CD14-positive monocyte (primary cell): ENCODE measurements around the gene LRP1B. TPM values are rescaled to one million over a fixed set of nuclear protein-coding genes. Genes with fewer than 3 reads are reported as not detected.

Experiments used
- DNase-seq, 3 donors: peaks; one replicate each; pipeline ENCODE4 v3.0.0-alpha.2; 2011 to 2022
- H2AFZ ChIP-seq: 2 replicates; pipeline ENCODE4 v1.6.0; 2012; ENCODE audit warnings: mild to moderate bottlenecking, low read depth, low read length, inconsistent platforms; ENCODE audit not compliant: insufficient read depth, poor library complexity, severe bottlenecking
- H3K27ac ChIP-seq, 2 donors: 1 replicate in 1 of 2; 2 replicates in 1 of 2; pipeline ENCODE4 v1.5.1; 2012 to 2013; ENCODE audit warnings: low read length in 2 of 2, control low read depth in 1 of 2, inconsistent platforms in 1 of 2, low read depth in 1 of 2, mild to moderate bottlenecking in 1 of 2
- H3K27me3 ChIP-seq, 2 donors: one replicate each; pipeline versions ENCODE4 v1.6.0 to v1.6.1; 2011 to 2013; ENCODE audit warnings: low read length in 2 of 2; ENCODE audit not compliant: control insufficient read depth in 2 of 2, insufficient read depth in 2 of 2
- H3K36me3 ChIP-seq, 2 donors: replicated peaks in 1 of 2; 1 replicate in 1 of 2; 2 replicates in 1 of 2; pipeline versions ENCODE4 v1.5.1 to v1.6.1; 2012 to 2013; ENCODE audit warnings: low read length in 2 of 2, control low read depth in 1 of 2, inconsistent platforms in 1 of 2, mild to moderate bottlenecking in 1 of 2; ENCODE audit not compliant: insufficient read depth in 2 of 2, control insufficient read depth in 1 of 2
- H3K4me1 ChIP-seq, 2 donors: 1 replicate in 1 of 2; 2 replicates in 1 of 2; pipeline versions ENCODE4 v1.5.1 to v1.6.1; 2012 to 2013; ENCODE audit warnings: low read length in 2 of 2, control low read depth in 1 of 2, inconsistent platforms in 1 of 2, mild to moderate bottlenecking in 1 of 2, moderate library complexity in 1 of 2; ENCODE audit not compliant: insufficient read depth in 2 of 2, control insufficient read depth in 1 of 2
- H3K4me2 ChIP-seq: replicated peaks from 2 replicates; pipeline ENCODE3; 2012; ENCODE audit warnings: low read length, moderate library complexity, mild to moderate bottlenecking; ENCODE audit not compliant: poor library complexity, severe bottlenecking; ENCODE audit errors: extremely low read depth
- H3K4me3 ChIP-seq, 3 experiments: fragments of 200-600 bp in 1 of 3; sonication (generic) in 1 of 3; replicated peaks in 1 of 3; 1 replicate in 2 of 3; 2 replicates in 1 of 3; pipeline ENCODE4 v1.5.1; 2011 to 2013; ENCODE audit warnings: low read length in 3 of 3, mild to moderate bottlenecking in 3 of 3, control low read depth in 2 of 3, low read depth in 2 of 3, inconsistent platforms in 1 of 3, moderate library complexity in 1 of 3
- H3K79me2 ChIP-seq: 2 replicates; pipeline ENCODE4 v1.6.0; 2012; ENCODE audit warnings: mild to moderate bottlenecking, control low read depth, inconsistent platforms, low read length, moderate library complexity; ENCODE audit not compliant: insufficient read depth
- H3K9ac ChIP-seq: 2 replicates; pipeline ENCODE4 v1.6.0; 2017; ENCODE audit warnings: low read length, mild to moderate bottlenecking; ENCODE audit not compliant: insufficient read depth, poor library complexity, severe bottlenecking
- H3K9me3 ChIP-seq, 2 donors: replicated peaks in 1 of 2; 1 replicate in 1 of 2; 2 replicates in 1 of 2; pipeline versions ENCODE4 v1.5.1 to v1.6.1; 2012 to 2013; ENCODE audit warnings: low read length in 2 of 2, control low read depth in 1 of 2; ENCODE audit not compliant: control insufficient read depth in 1 of 2, insufficient read depth in 1 of 2
- H4K20me1 ChIP-seq: 2 replicates; pipeline ENCODE4 v1.6.0; 2012; ENCODE audit warnings: mild to moderate bottlenecking, low read length, control low read depth, moderate library complexity; ENCODE audit not compliant: insufficient read depth
- H3K27ac Mint-ChIP-seq, 7 donors: one replicate each; pipeline ENCODE4 v1.8.0; 2020; ENCODE audit warnings: mild to moderate bottlenecking in 7 of 7, mixed read lengths in 7 of 7, moderate library complexity in 6 of 7, inconsistent platforms in 2 of 7
- H3K27me3 Mint-ChIP-seq, 3 donors: one replicate each; pipeline ENCODE4 v1.8.0; 2021 to 2022; ENCODE audit warnings: low read depth in 3 of 3, mild to moderate bottlenecking in 3 of 3, mixed read lengths in 3 of 3, moderate library complexity in 3 of 3, inconsistent platforms in 1 of 3
- H3K36me3 Mint-ChIP-seq, 2 donors: one replicate each; pipeline ENCODE4 v1.8.0; 2020; ENCODE audit warnings: mixed read lengths in 2 of 2, inconsistent platforms in 1 of 2, mild to moderate bottlenecking in 1 of 2
- H3K4me1 Mint-ChIP-seq: one replicate; pipeline ENCODE4 v1.8.0; 2020; ENCODE audit warnings: mild to moderate bottlenecking, mixed read lengths
- H3K4me3 Mint-ChIP-seq, 2 donors: one replicate each; pipeline ENCODE4 v1.8.0; 2020; ENCODE audit warnings: mild to moderate bottlenecking in 2 of 2, mixed read lengths in 2 of 2, moderate library complexity in 1 of 2
- H3K9me3 Mint-ChIP-seq, 7 donors: one replicate each; pipeline ENCODE4 v1.8.0; 2020 to 2022; ENCODE audit warnings: mixed read lengths in 7 of 7, mild to moderate bottlenecking in 6 of 7, moderate library complexity in 6 of 7, inconsistent platforms in 2 of 7
- WGBS: methylation state at CpG from one replicate; pipeline ENCODE4 v1.1.5; 2013; ENCODE audit warnings: missing lambda C conversion rate; ENCODE audit not compliant: insufficient coverage; 5-methylcytosine and 5-hydroxymethylcytosine counted together
- intact Hi-C, 2 donors: fragments of 100-400 bp; cut with micrococcal nuclease; formaldehyde crosslinking; loops; one replicate each; pipeline versions ENCODE4 v1.15.0 to v1.15.1; 2023
- polyA plus RNA-seq, 3 donors: library from polyadenylated mRNA; depleted of rRNA in 1 of 3; unstranded in 2 of 3; stranded (reverse) in 1 of 3; fragments of 300-500 nt in 2 of 3; fragments of >200 nt in 1 of 3; fragmentation: Illumina TruSeq in 2 of 3; gene quantifications; 1 replicate in 2 of 3; 2 replicates in 1 of 3; pipeline ENCODE4 v1.2.3, GENCODE V29; 2012 to 2021
- TF ChIP-seq, protein P1 (sequence below): fragments of 200-600 bp; IDR thresholded peaks from one replicate; pipeline ENCODE4 v1.8.0; 2022; ENCODE audit warnings: antibody characterized with exemption, mild to moderate bottlenecking

Gene LRP1B
- polyA plus RNA-seq, 3 donors: not detected

DNA sequence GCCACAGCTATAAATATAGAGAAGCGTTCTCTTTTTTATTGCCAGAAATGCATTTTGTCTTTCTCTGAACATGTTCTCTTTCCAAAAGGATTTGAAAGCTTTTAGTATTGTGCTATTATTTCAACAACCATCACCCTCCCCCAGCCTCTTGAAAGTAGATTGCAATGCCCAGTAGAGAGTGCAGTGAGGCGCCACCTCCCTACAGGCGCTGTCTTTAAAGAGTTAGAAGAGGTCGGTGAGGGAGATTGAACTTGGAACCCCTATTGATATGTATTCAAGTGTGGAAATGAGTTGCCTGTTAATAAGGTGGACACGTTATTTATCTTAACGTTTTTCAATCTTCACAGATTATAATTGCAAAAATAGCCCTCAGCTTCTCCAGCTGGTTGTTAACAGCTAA, 360.3 kb downstream of the LRP1B start:
- no peak overlapping the region for H3K4me3 ChIP-seq
- no peak overlapping the region for H2AFZ ChIP-seq
- H3K36me3 Mint-ChIP-seq: no peaks in the 10 kb centered on the region
- H3K9ac ChIP-seq: no peak overlapping the region
- H3K9me3 ChIP-seq: peaks cover 0 to 10% of the 10 kb centered on the region in 2 donors
- H3K9me3 Mint-ChIP-seq: peaks cover 0 to 5% (median 2%) of the 10 kb centered on the region in 7 donors
- H3K27me3 ChIP-seq: no peaks in the 10 kb centered on the region
- H3K4me1 ChIP-seq: no peaks in the 10 kb centered on the region
- no peaks in the 10 kb centered on the region for H3K27me3 Mint-ChIP-seq
- no peak overlapping the region for H3K4me2 ChIP-seq
- WGBS: no CpG with 5 or more reads among the region's 6 CpGs
- H3K36me3 ChIP-seq: no peaks in the 10 kb centered on the region
- no peak for DNase-seq
- H3K4me3 Mint-ChIP-seq: no peak overlapping the region
- TF ChIP-seq, protein P1, sequence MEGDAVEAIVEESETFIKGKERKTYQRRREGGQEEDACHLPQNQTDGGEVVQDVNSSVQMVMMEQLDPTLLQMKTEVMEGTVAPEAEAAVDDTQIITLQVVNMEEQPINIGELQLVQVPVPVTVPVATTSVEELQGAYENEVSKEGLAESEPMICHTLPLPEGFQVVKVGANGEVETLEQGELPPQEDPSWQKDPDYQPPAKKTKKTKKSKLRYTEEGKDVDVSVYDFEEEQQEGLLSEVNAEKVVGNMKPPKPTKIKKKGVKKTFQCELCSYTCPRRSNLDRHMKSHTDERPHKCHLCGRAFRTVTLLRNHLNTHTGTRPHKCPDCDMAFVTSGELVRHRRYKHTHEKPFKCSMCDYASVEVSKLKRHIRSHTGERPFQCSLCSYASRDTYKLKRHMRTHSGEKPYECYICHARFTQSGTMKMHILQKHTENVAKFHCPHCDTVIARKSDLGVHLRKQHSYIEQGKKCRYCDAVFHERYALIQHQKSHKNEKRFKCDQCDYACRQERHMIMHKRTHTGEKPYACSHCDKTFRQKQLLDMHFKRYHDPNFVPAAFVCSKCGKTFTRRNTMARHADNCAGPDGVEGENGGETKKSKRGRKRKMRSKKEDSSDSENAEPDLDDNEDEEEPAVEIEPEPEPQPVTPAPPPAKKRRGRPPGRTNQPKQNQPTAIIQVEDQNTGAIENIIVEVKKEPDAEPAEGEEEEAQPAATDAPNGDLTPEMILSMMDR: no peak
- H4K20me1 ChIP-seq: no peaks in the 10 kb centered on the region
- H3K27ac ChIP-seq: no peak overlapping the region
- intact Hi-C loops: no loop called here
- H3K27ac Mint-ChIP-seq: no peak overlapping the region
- H3K4me1 Mint-ChIP-seq: no peaks in the 10 kb centered on the region
- H3K79me2 ChIP-seq: no peaks in the 10 kb centered on the region

DNA sequence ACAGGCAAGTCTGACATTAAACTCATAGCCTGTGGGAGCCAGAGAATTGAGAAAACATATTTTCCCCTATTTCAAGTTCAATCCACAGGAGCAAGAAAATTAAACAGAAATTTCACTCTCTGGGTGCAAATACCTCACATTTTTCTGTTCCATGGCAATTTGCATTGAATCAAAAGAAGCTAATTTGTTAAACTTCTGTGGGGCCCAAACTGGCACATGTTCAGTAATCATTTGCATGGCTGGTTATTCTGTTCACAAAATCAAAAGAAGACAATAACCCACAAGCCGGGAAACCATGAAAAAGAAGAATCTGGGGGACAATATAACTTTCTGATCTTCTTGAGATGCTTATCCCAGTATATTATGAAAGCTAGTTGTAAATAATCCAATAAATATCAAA, 363.1 kb downstream of the LRP1B start:
- no peaks in the 10 kb centered on the region for H3K27me3 ChIP-seq
- H3K27ac ChIP-seq: no peak overlapping the region
- no peak overlapping the region for H3K9ac ChIP-seq
- no peak overlapping the region for H3K27ac Mint-ChIP-seq
- DNase-seq: no peak
- H3K4me3 Mint-ChIP-seq: no peak overlapping the region
- no peak overlapping the region for H3K4me2 ChIP-seq
- no peaks in the 10 kb centered on the region for H4K20me1 ChIP-seq
- H3K36me3 ChIP-seq: no peaks in the 10 kb centered on the region
- H2AFZ ChIP-seq: no peak overlapping the region
- no peaks in the 10 kb centered on the region for H3K4me1 ChIP-seq
- no peaks in the 10 kb centered on the region for H3K79me2 ChIP-seq
- intact Hi-C loops: no loop called here
- no peaks in the 10 kb centered on the region for H3K4me1 Mint-ChIP-seq
- TF ChIP-seq, protein P1: no peak
- WGBS: no CpG with 5 or more reads among the region's 1 CpG
- no peak overlapping the region for H3K4me3 ChIP-seq
- H3K36me3 Mint-ChIP-seq: no peaks in the 10 kb centered on the region
- H3K9me3 ChIP-seq: peaks cover 0 to 11% of the 10 kb centered on the region in 2 donors
- H3K27me3 Mint-ChIP-seq: no peaks in the 10 kb centered on the region
- peaks cover 2 to 8% (median 3%) of the 10 kb centered on the region in 7 donors for H3K9me3 Mint-ChIP-seq
